Trophoblast cell (in vitro differentiated cells and primary cell): ENCODE data around the gene ANKRD53.

ENCODE experiments used
- DNase-seq, 2 donors: peaks; one replicate each; pipeline ENCODE4 v3.0.0-alpha.2; 2016
- H2AFZ ChIP-seq: 2 replicates; pipeline ENCODE4 v1.6.1; 2013; ENCODE audit warnings: low read length, moderate library complexity, mild to moderate bottlenecking; ENCODE audit not compliant: insufficient read depth, poor library complexity
- H2AK5ac ChIP-seq: 2 replicates; pipeline ENCODE4 v1.6.1; 2013; ENCODE audit warnings: mild to moderate bottlenecking, low read length
- H2BK120ac ChIP-seq: 2 replicates; pipeline ENCODE4 v1.6.1; 2013; ENCODE audit warnings: low read length, mild to moderate bottlenecking, moderate library complexity; ENCODE audit not compliant: insufficient read depth, poor library complexity
- H2BK12ac ChIP-seq: 2 replicates; pipeline ENCODE4 v1.6.1; 2013; ENCODE audit warnings: mild to moderate bottlenecking, low read length, moderate library complexity
- H2BK5ac ChIP-seq: 2 replicates; pipeline ENCODE4 v1.6.1; 2013; ENCODE audit warnings: low read length, low read depth, moderate library complexity, mild to moderate bottlenecking; ENCODE audit not compliant: poor library complexity
- H3K14ac ChIP-seq: 2 replicates; pipeline ENCODE4 v1.6.1; 2013; ENCODE audit warnings: mild to moderate bottlenecking, low read length
- H3K18ac ChIP-seq: 2 replicates; pipeline ENCODE4 v1.6.1; 2013; ENCODE audit warnings: mild to moderate bottlenecking, low read length
- H3K23ac ChIP-seq: 2 replicates; pipeline ENCODE4 v1.6.1; 2013; ENCODE audit warnings: low read length
- H3K27ac ChIP-seq: 2 replicates; pipeline ENCODE4 v1.5.1; 2013; ENCODE audit warnings: low read depth, mild to moderate bottlenecking, inconsistent platforms, low read length, moderate library complexity
- H3K27me3 ChIP-seq: 2 replicates; pipeline ENCODE4 v1.6.1; 2013; ENCODE audit warnings: inconsistent platforms, mild to moderate bottlenecking, low read length, moderate library complexity; ENCODE audit not compliant: insufficient read depth
- H3K36me3 ChIP-seq, 2 experiments: 1 replicate in 1 of 2; 2 replicates in 1 of 2; pipeline ENCODE4 v1.6.1; 2013; ENCODE audit warnings: low read length in 2 of 2, mild to moderate bottlenecking in 2 of 2, moderate library complexity in 1 of 2; ENCODE audit not compliant: insufficient read depth in 2 of 2, control insufficient read depth in 1 of 2
- H3K4ac ChIP-seq: 2 replicates; pipeline ENCODE4 v1.6.1; 2013; ENCODE audit warnings: low read depth, mild to moderate bottlenecking, low read length, moderate library complexity
- H3K4me1 ChIP-seq, 2 experiments: 1 replicate in 1 of 2; 2 replicates in 1 of 2; pipeline ENCODE4 v1.6.1; 2013; ENCODE audit warnings: low read length in 2 of 2, mild to moderate bottlenecking in 2 of 2, moderate library complexity in 1 of 2; ENCODE audit not compliant: insufficient read depth in 2 of 2, control insufficient read depth in 1 of 2
- H3K4me2 ChIP-seq: 2 replicates; pipeline ENCODE4 v1.6.1; 2013; ENCODE audit warnings: inconsistent platforms, mild to moderate bottlenecking, low read length, moderate library complexity
- H3K4me3 ChIP-seq: 2 replicates; pipeline ENCODE4 v1.5.1; 2013; ENCODE audit warnings: mild to moderate bottlenecking, low read depth, low read length, inconsistent platforms
- H3K79me1 ChIP-seq: one replicate; pipeline ENCODE4 v1.6.1; 2013; ENCODE audit warnings: low read length
- H3K79me2 ChIP-seq: 2 replicates; pipeline ENCODE4 v1.6.1; 2013; ENCODE audit warnings: low read length, mild to moderate bottlenecking; ENCODE audit not compliant: control insufficient read depth, insufficient read depth, poor library complexity
- H3K9ac ChIP-seq: 2 replicates; pipeline ENCODE4 v1.6.1; 2013; ENCODE audit warnings: mild to moderate bottlenecking, low read length
- H3K9me3 ChIP-seq: 2 replicates; pipeline ENCODE4 v1.6.1; 2013; ENCODE audit warnings: low read depth, mild to moderate bottlenecking, control low read depth, inconsistent platforms, low read length; ENCODE audit not compliant: insufficient read depth
- H4K12ac ChIP-seq: 2 replicates; pipeline ENCODE4 v1.6.1; 2013; ENCODE audit warnings: low read depth, mild to moderate bottlenecking, low read length, moderate library complexity
- H4K8ac ChIP-seq: 2 replicates; pipeline ENCODE4 v1.6.1; 2013; ENCODE audit warnings: low read depth, mild to moderate bottlenecking, low read length, moderate library complexity
- H4K91ac ChIP-seq: one replicate; pipeline ENCODE4 v1.6.1; 2013; ENCODE audit warnings: low read depth, mild to moderate bottlenecking, low read length, moderate library complexity
- WGBS: extraction: QIAGEN DNeasy Blood & Tissue Kit; methylation state at CpG from one replicate; pipeline ENCODE4 v1.1.7; 2013; ENCODE audit warnings: missing lambda C conversion rate; ENCODE audit not compliant: insufficient read length, insufficient coverage; ENCODE audit errors: extremely low coverage; 5-methylcytosine and 5-hydroxymethylcytosine counted together

The ANKRD53 gene

DNA sequence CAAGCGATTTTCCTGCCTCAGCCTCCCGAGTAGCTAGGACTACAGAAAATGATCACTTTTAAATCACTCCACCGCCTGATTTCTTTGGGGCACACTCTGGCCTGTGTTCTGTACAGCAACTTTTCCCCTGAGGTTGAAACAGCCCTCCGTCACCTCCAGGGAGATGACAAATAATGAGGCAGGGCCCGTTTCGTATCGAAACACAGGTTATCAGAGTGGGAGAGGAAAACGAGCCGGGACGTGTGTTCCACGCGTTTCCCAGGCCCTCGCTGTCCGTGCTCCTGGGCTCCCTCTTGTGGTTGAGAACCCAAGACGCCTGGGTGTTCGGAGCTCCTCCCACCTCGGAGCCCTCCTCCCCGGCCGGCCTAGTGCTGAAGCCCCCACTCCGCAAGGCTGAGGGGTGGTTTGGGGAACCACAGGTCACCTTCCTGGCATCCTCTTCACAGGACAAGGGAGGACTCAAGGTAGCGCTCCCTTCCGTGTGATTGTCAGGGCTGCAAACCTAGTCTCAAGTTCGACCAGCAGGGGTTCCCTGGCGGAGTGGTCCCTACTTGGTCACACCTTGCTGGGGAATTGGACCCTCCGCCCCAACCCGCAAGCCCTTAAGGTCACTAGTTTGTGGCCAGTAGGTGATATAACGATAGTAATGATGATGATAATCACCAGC lies 30.0 kb upstream of the ANKRD53 start:
- H3K23ac ChIP-seq = no peak overlapping the region
- H3K27me3 ChIP-seq = no peaks in the 10 kb centered on the region
- no peak overlapping the region for H3K14ac ChIP-seq
- H2AK5ac ChIP-seq = no peak overlapping the region
- no peak overlapping the region for H2BK120ac ChIP-seq
- H3K9ac ChIP-seq = peak overlapping the region; percentile 18
- no peak overlapping the region for H2BK12ac ChIP-seq
- no peak overlapping the region for H3K4me3 ChIP-seq
- H4K91ac ChIP-seq = no peak overlapping the region
- H3K4ac ChIP-seq = no peak overlapping the region
- no peak overlapping the region for H3K18ac ChIP-seq
- H2AFZ ChIP-seq = peak overlapping the region; percentile 76
- H3K9me3 ChIP-seq = no peaks in the 10 kb centered on the region
- no peak overlapping the region for H2BK5ac ChIP-seq
- peak overlapping the region; percentile 51 for H3K4me2 ChIP-seq
- H3K27ac ChIP-seq = no peak overlapping the region
- DNase-seq = peak; percentile 61 to 88
- H3K79me1 ChIP-seq = no peaks in the 10 kb centered on the region
- H4K12ac ChIP-seq = peak overlapping the region; percentile 26
- no peaks in the 10 kb centered on the region for H3K36me3 ChIP-seq
- peak overlapping the region; percentile 74 for H4K8ac ChIP-seq
- peaks cover 0 to 5% of the 10 kb centered on the region in 2 experiments for H3K4me1 ChIP-seq
- no peaks in the 10 kb centered on the region for H3K79me2 ChIP-seq
- WGBS = no CpG with 5 or more reads among the region's 27 CpGs

DNA sequence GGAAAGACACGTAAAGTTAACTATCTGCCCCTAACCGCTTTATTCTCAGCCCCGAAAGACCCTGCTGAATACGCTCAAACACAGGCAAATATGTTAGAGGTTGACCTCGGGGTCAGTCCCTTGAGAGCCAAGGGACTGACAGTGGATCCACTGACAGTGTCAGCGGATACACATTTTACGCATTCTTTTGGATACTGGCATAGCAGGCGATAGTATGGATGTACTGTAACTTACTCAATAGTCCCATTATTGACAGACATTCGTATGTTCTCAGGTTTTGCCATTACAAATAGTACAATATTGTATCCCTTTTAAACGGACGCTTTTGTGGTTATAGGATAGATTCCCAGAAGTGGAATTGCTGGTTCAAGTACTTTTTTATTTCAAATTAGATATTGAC lies 29.3 kb upstream of the ANKRD53 start:
- no peak overlapping the region for H3K18ac ChIP-seq
- H4K91ac ChIP-seq = no peak overlapping the region
- H3K9ac ChIP-seq = no peak overlapping the region
- peaks cover 0 to 5% of the 10 kb centered on the region in 2 experiments for H3K4me1 ChIP-seq
- no peak overlapping the region for H4K12ac ChIP-seq
- H3K27me3 ChIP-seq = no peaks in the 10 kb centered on the region
- H3K27ac ChIP-seq = no peak overlapping the region
- no peaks in the 10 kb centered on the region for H3K79me1 ChIP-seq
- H3K14ac ChIP-seq = no peak overlapping the region
- DNase-seq = peak in 1 of 2 donors; percentile 24
- H4K8ac ChIP-seq = no peak overlapping the region
- no peak overlapping the region for H3K4ac ChIP-seq
- no peaks in the 10 kb centered on the region for H3K9me3 ChIP-seq
- H3K23ac ChIP-seq = no peak overlapping the region
- no peak overlapping the region for H2AK5ac ChIP-seq
- H3K79me2 ChIP-seq = no peaks in the 10 kb centered on the region
- H2BK120ac ChIP-seq = no peak overlapping the region
- H2BK12ac ChIP-seq = no peak overlapping the region
- no peak overlapping the region for H3K4me2 ChIP-seq
- WGBS = no CpG with 5 or more reads among the region's 11 CpGs
- no peak overlapping the region for H2AFZ ChIP-seq
- no peaks in the 10 kb centered on the region for H3K36me3 ChIP-seq
- H2BK5ac ChIP-seq = no peak overlapping the region
- H3K4me3 ChIP-seq = no peak overlapping the region

DNA sequence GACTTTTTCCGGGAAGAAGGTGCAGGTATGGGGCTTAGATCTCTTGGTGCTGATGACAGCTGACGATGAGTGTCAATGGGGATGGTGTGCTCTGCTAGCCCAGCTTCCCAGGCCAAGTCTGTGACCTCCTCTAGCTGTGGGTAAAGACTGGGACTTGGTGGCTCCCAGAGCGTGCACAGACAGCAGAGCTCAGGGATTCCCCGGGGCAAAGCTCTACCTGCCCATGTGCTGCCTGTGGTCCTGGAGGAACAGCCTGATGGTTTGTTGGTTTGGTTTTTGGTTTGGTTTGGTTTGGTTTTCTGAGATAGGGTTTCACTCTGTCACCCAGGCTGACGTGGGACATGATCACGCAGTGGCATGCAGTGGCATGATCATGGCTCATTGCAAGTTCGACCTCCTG lies 23.5 kb upstream of the ANKRD53 start:
- no peak overlapping the region for H4K91ac ChIP-seq
- no peak overlapping the region for H2AK5ac ChIP-seq
- no peak overlapping the region for H4K8ac ChIP-seq
- no peaks in the 10 kb centered on the region for H3K9me3 ChIP-seq
- H2BK5ac ChIP-seq = no peak overlapping the region
- no peaks in the 10 kb centered on the region for H3K27me3 ChIP-seq
- H3K4me1 ChIP-seq = no peaks in the 10 kb centered on the region
- no peaks in the 10 kb centered on the region for H3K36me3 ChIP-seq
- no peaks in the 10 kb centered on the region for H3K79me1 ChIP-seq
- no peak overlapping the region for H3K18ac ChIP-seq
- H3K4me3 ChIP-seq = no peak overlapping the region
- no peaks in the 10 kb centered on the region for H3K79me2 ChIP-seq
- H2AFZ ChIP-seq = no peak overlapping the region
- no peak overlapping the region for H3K4ac ChIP-seq
- no peak overlapping the region for H2BK12ac ChIP-seq
- H3K9ac ChIP-seq = no peak overlapping the region
- H4K12ac ChIP-seq = no peak overlapping the region
- H3K23ac ChIP-seq = no peak overlapping the region
- no peak overlapping the region for H3K14ac ChIP-seq
- H3K27ac ChIP-seq = no peak overlapping the region
- no peak for DNase-seq
- H3K4me2 ChIP-seq = no peak overlapping the region
- WGBS = no CpG with 5 or more reads among the region's 7 CpGs
- no peak overlapping the region for H2BK120ac ChIP-seq

DNA sequence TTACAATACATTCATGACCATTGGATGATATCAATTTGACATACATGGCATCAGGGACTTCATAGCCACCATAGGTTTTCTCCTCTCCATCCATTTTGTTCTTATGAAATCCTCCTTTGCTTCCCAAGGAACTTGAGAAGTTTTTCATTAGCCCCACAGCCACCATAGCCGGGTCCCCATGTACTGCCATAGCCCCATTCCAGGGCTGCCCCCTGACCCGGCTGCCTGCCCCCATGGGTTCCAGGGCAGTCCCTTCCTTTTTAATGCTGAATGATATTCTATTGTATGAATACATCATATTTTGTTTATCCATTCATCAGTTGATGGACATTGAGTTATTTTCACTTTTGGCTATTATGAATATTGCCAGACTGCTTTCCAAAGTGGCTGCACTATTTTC lies 22.3 kb upstream of the ANKRD53 start:
- H3K27me3 ChIP-seq = no peaks in the 10 kb centered on the region
- WGBS = no CpG with 5 or more reads among the region's 2 CpGs
- H4K91ac ChIP-seq = no peak overlapping the region

More for the DNA sequence above, 22.3 kb upstream of the ANKRD53 start:
- H2BK5ac ChIP-seq = no peak overlapping the region
- no peaks in the 10 kb centered on the region for H3K79me2 ChIP-seq
- H2BK120ac ChIP-seq = no peak overlapping the region
- no peaks in the 10 kb centered on the region for H3K36me3 ChIP-seq
- no peaks in the 10 kb centered on the region for H3K4me1 ChIP-seq
- H3K9ac ChIP-seq = no peak overlapping the region
- no peaks in the 10 kb centered on the region for H3K79me1 ChIP-seq
- no peak overlapping the region for H3K18ac ChIP-seq
- no peak overlapping the region for H3K4me2 ChIP-seq
- H3K27ac ChIP-seq = no peak overlapping the region
- no peak overlapping the region for H2AK5ac ChIP-seq
- H3K4me3 ChIP-seq = no peak overlapping the region
- H4K12ac ChIP-seq = no peak overlapping the region
- no peaks in the 10 kb centered on the region for H3K9me3 ChIP-seq
- H4K8ac ChIP-seq = no peak overlapping the region
- no peak overlapping the region for H3K23ac ChIP-seq
- no peak overlapping the region for H2AFZ ChIP-seq
- no peak for DNase-seq
- no peak overlapping the region for H2BK12ac ChIP-seq
- no peak overlapping the region for H3K14ac ChIP-seq
- no peak overlapping the region for H3K4ac ChIP-seq
